ENCODE measurements around the gene TAGAP.

Gene TAGAP

GRCh38 chr6:159074120-159074684 lies 29.4 kb upstream of the TAGAP start:
- DNase-seq (ENCODE audit: low read depth): peak; percentile 11
- H3K4me3 ChIP-seq (ENCODE audit: low read depth, low read length): peak overlapping the region; percentile 39

- DNase-seq (ENCODE audit: low read depth): no peak
- no peak overlapping the region for H3K4me3 ChIP-seq (ENCODE audit: low read depth, low read length)
Measured at GRCh38 chr6:159071843-159072769, 27.3 kb upstream of the TAGAP start.

- no peak overlapping the region for H3K4me3 ChIP-seq (ENCODE audit: low read depth, low read length)
- DNase-seq (ENCODE audit: low read depth): no peak
Measured at GRCh38 chr6:159068904-159069578, 24.2 kb upstream of the TAGAP start.

- H3K4me3 ChIP-seq (ENCODE audit: low read depth, low read length): no peak overlapping the region
- DNase-seq (ENCODE audit: low read depth): no peak
Measured at GRCh38 chr6:159067334-159067733, 22.5 kb upstream of the TAGAP start.

GRCh38 chr6:159066483-159066882 lies 21.7 kb upstream of the TAGAP start:
- DNase-seq (ENCODE audit: low read depth): no peak
- H3K4me3 ChIP-seq (ENCODE audit: low read depth, low read length): no peak overlapping the region

- H3K4me3 ChIP-seq (ENCODE audit: low read depth, low read length): no peak overlapping the region
- DNase-seq (ENCODE audit: low read depth): no peak
Measured at GRCh38 chr6:159065759-159066329, 21.1 kb upstream of the TAGAP start.

- no peak for DNase-seq (ENCODE audit: low read depth)
- no peak overlapping the region for H3K4me3 ChIP-seq (ENCODE audit: low read depth, low read length)
Measured at GRCh38 chr6:159065091-159065490, 20.3 kb upstream of the TAGAP start.

GRCh38 chr6:159064477-159064876 lies 19.7 kb upstream of the TAGAP start:
- no peak for DNase-seq (ENCODE audit: low read depth)

GRCh38 chr6:159063549-159063948 lies 18.8 kb upstream of the TAGAP start:
- no peak for DNase-seq (ENCODE audit: low read depth)
- H3K4me3 ChIP-seq (ENCODE audit: low read depth, low read length): no peak overlapping the region

More at GRCh38 chr6:159064477-159064876, 19.7 kb upstream of the TAGAP start:
- no peak overlapping the region for H3K4me3 ChIP-seq (ENCODE audit: low read depth, low read length)

GRCh38 chr6:159062976-159063375 lies 18.2 kb upstream of the TAGAP start:
- DNase-seq (ENCODE audit: low read depth): no peak
- no peak overlapping the region for H3K4me3 ChIP-seq (ENCODE audit: low read depth, low read length)

- H3K4me3 ChIP-seq (ENCODE audit: low read depth, low read length): no peak overlapping the region
- DNase-seq (ENCODE audit: low read depth): no peak
Measured at GRCh38 chr6:159062564-159062945, 17.8 kb upstream of the TAGAP start.

- no peak for DNase-seq (ENCODE audit: low read depth)
- no peak overlapping the region for H3K4me3 ChIP-seq (ENCODE audit: low read depth, low read length)
Measured at GRCh38 chr6:159061805-159062563, 17.2 kb upstream of the TAGAP start.

GRCh38 chr6:159061146-159061545 lies 16.4 kb upstream of the TAGAP start:
- DNase-seq (ENCODE audit: low read depth): no peak
- H3K4me3 ChIP-seq (ENCODE audit: low read depth, low read length): no peak overlapping the region

GRCh38 chr6:159059885-159060506 lies 15.2 kb upstream of the TAGAP start:
- H3K4me3 ChIP-seq (ENCODE audit: low read depth, low read length): no peak overlapping the region
- DNase-seq (ENCODE audit: low read depth): no peak

GRCh38 chr6:159059141-159059540 lies 14.3 kb upstream of the TAGAP start:
- DNase-seq (ENCODE audit: low read depth): no peak

GRCh38 chr6:159056899-159057298 lies 12.1 kb upstream of the TAGAP start:
- no peak for DNase-seq (ENCODE audit: low read depth)
- no peak overlapping the region for H3K4me3 ChIP-seq (ENCODE audit: low read depth, low read length)

More at GRCh38 chr6:159059141-159059540, 14.3 kb upstream of the TAGAP start:
- H3K4me3 ChIP-seq (ENCODE audit: low read depth, low read length): no peak overlapping the region

GRCh38 chr6:159056432-159056831 lies 11.6 kb upstream of the TAGAP start:
- DNase-seq (ENCODE audit: low read depth): no peak
- no peak overlapping the region for H3K4me3 ChIP-seq (ENCODE audit: low read depth, low read length)

- no peak overlapping the region for H3K4me3 ChIP-seq (ENCODE audit: low read depth, low read length)
- no peak for DNase-seq (ENCODE audit: low read depth)
Measured at GRCh38 chr6:159056003-159056402, 11.2 kb upstream of the TAGAP start.
